Eye (tissue), 1 donor: ENCODE measurements around the gene RAB21.
A peak's percentile ranks its signal among the peaks of the same experiment; 100 is the strongest.

ENCODE experiments used
- DNase-seq: peaks from one replicate; pipeline ENCODE4 v3.0.0-alpha.2; 2015

Gene RAB21

DNA sequence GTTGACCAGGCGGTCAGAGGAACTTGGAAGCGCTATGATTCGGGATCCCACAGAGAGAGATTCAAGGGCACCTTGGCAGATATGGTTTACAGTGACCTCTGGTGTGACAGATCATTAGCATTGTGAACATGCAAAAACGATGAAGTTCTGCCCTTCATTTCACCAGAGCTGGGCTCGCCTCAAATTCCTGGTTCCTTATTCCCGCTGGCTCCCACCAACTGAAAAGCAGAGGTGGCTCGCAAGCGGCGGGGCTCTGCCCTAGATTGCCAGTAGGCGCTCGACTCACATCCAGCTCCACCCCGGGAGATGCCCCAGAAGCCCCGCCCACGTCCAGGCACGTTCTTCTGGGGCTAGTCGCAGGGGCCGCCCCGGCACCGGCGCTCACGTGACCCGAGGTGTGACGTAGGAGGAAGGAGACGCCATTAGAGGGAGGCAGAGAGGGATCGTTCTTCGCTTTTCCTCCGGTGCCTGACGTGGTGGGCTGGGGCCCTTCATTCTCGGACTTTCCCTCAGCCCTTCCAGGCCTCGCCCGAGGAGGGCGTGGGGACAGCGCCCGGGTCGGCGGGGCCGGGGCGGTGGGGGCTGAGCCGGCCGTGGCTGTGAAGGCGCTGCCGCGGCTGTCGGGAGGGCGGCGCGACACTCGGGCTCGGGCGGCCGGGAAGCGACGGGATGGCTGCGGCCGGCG lies at the start of gene RAB21:
Gene RAB21, plus strand, starts transcription at position 403 of the 685 bp plus-strand sequence. Its CDS starts 267 bp downstream, at position 670.
- DNase-seq: peak; percentile 98

DNA sequence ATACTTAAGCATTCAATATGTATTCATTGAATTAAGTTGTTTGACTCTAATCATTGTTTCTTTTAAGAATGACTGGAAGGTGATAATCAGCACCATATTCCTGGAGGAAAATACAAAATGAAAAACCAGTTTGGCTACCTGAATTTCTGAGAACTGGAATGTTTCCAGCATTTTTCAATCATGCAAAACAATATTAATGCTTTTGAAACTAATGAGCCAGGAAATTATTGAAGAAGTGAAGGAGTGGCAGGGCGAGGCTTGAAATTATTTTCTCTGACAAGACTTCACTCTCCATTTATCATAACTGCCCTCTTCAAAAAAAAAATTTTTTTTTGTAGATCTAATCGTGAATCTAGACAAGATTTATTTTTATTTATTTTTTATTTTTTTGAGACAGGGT lies 49.7 kb upstream of the RAB21 start:
- DNase-seq: no peak

GRCh38 chr12:71708658-71709057 lies 46.0 kb upstream of the RAB21 start:
- no peak for DNase-seq

DNA sequence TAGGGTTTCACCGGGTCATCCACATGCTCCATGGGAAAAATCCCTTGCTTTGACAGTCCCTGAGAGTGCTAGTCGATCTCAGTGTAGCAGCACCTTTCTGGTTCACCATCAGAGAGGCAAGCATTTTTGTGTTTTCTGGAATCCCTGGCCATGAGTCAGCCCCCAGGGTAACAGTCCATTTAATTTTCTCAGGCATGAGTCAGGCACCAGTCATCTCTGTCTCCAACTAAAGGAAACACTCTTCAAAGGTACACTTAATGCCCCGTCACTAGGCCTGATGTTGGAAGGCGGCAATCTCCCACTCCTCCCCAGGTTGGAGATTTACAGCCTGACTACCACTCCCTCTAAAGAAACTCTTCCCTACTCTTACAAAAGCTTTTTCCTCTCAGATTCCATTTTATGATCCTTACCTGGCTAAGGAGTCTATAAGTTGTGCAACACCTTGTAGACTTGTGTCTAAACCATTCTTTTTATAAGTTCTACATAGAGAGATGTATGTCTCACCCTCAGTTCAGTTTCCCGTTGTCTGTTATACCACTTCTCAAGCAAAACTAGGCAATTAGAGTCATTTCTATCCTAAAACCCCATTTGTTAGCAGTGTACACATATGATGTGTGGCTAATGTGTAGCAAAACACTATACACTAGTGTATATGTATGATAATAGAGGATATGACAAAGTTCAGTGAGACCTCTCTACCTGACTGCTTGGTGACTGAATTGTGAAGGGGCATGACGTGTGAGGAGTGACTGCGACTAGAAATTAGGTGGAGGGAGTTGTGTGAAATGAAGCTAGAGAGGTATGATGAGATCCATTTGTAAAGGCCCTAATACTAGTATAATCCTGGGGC lies 44.2 kb upstream of the RAB21 start:
- no peak for DNase-seq

DNA sequence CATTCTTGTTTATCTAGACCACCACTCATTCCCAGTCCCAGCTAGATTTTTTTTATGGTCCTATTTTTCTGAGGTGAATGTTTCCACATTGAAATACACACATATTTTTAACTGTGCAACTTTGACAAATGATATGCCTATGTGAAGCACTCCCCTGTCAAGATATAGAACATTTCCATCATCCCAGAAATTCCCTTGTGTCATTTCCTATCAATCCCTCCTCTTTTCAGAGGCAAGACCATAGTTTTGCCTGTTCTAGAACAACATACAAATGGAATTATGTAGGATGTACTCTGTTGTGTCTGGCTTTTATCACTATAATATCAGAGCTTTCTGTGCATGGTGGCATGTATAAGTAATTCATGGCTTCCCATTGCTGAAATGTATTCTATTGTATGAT lies 36.1 kb upstream of the RAB21 start:
- no peak for DNase-seq

DNA sequence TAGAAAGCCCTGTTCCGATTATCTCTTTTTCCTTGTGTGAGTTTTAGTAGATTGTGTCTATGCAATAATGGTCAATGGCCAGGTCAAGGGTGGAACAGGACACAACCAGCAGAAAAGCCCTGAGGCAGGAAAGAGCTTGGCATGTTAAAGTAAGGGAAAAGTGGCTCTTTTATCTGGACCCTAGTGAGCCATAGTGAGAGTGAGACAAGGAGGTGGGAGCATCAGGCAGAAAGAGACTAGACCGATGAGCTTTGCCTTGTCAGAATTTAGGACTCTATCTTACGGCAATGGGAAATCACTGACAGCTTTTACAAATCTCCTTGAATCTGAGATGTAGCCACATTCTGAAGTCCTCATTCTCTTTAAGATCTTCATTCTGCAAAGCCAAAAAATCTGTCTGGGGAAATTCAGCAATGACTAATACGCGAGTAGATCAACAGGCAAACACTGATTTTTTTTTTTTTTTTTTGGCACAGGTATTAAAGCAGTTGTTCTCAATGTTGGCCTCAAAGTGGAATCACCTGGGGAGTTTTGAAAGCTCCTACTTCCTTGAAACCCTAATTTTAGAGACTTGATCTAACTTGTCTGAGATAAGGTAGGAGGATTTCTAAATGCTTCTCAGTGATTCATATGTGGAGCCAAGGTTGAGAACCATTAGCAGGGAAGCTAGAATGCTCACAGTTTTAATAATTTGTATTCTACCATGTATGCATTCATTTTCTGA lies 34.9 kb upstream of the RAB21 start:
- DNase-seq: no peak

- DNase-seq: no peak
Measured at GRCh38 chr12:71721783-71722505, 32.7 kb upstream of the RAB21 start.

- DNase-seq: peak; percentile 21
Measured at GRCh38 chr12:71725011-71725410, 29.7 kb upstream of the RAB21 start.

GRCh38 chr12:71726548-71726947 lies 28.1 kb upstream of the RAB21 start:
- DNase-seq: no peak

DNA sequence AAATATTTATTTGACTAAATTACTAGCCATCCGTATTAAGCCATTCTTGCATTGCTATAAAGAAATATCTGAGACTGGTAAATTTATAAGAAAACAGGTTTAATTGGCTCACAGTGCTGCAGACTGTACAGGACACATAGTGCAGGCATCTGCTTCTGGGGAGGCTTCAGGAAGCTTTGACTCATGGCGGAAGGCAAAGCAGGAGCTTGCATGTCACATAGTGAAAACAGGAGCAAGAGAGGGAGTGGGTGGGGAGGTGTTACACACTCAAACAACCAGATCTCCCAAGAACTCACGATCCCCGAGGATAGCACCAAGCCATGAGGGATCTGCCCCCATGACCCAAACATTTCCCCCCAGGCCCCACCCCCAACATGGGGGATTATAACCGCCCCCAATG lies 26.7 kb upstream of the RAB21 start:
- no peak for DNase-seq

GRCh38 chr12:71730936-71731335 lies 23.7 kb upstream of the RAB21 start:
- DNase-seq: no peak

- no peak for DNase-seq
Measured at GRCh38 chr12:71731439-71732356, 23.0 kb upstream of the RAB21 start.

GRCh38 chr12:71732357-71732712 lies 22.3 kb upstream of the RAB21 start:
- no peak for DNase-seq

DNA sequence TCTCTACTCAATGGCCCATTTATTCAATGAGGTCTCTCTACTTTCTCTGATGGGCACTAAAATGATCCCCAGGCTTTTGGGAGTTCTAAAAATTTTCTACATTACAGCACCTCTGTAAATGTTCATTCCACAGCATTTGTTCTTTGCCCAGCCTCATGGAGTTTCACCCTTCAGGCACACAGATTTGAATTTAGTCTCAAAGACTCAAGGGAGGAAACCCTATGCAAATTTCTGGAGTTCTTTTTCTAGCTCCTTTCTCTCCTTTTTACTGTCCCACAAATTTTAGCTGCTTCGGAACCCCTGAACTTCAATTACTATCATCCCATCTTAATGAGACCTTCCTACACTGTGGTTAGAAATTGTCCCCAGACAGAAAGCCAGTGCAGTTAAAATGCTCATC lies 17.5 kb upstream of the RAB21 start:
- no peak for DNase-seq

GRCh38 chr12:71742998-71743397 lies 11.7 kb upstream of the RAB21 start:
- no peak for DNase-seq

DNA sequence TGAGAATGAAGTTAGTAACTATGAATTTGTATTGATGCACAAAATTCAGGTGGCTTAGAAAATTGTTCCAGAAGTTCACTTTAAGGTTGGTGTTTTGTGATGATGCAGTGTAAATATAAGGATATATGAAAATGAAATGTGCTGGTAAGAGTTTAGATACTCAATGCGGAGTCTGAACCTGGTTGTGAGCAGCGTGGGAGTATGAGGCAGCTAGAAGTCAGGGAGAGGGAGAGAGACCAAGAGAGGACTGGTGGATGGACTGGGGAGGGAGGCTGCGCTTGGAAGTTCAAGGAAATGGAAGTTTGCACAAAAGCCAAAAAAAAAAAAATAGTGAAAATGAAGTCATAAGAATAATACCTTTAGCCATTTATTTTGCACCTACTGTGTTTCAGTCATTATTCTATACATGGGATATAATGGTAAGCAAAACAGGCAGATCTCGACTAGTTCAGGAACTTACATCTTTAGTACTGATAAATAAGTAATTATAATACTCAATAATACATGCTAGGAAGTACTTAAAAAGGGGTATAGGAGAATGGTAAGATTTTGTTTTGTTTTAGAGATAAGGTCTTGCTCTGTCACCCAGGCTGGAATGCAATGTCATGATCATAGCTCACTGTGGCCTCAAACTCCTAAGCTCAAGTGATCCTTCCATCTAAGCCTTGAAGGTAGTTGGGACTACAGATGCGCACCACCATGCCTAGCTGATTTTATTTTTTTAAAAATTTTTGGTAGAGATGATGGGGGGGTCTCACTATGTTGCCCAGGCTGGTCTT lies 10.0 kb upstream of the RAB21 start:
- no peak for DNase-seq

GRCh38 chr12:71746974-71747611 lies 7.6 kb upstream of the RAB21 start:
- peak; percentile 74 for DNase-seq

- DNase-seq: peak; percentile 29
Measured at GRCh38 chr12:71748081-71748850, 6.4 kb upstream of the RAB21 start.

- DNase-seq: no peak
Measured at GRCh38 chr12:71749666-71750065, 5.0 kb upstream of the RAB21 start.

DNA sequence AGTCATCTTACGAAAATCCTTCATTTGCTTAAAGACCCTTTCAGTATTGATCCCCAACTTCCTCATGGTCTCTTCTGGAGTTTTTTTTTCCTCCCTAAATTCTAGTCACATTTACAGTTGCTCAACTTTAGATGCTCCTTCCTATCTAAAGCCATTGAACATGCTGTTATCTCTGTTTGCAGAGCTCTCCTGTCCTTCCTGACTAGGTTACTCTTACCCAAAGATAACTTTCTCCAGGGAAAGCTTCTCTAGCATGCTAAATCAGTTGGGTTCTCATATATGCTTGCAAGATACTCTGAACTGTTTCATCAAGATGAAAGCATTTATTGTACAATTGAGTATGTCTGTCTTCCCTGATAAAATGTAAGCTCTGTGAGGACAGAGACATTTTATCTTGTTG lies 1.8 kb upstream of the RAB21 start:
- DNase-seq: no peak
